Cortex of kidney (tissue), 1 donor: Measurements from ENCODE around the gene SETBP1.

Experiments used
- DNase-seq: peaks from one replicate; lab custom pipeline; 2025; lab: John Stamatoyannopoulos, UW

SETBP1 gene

DNA sequence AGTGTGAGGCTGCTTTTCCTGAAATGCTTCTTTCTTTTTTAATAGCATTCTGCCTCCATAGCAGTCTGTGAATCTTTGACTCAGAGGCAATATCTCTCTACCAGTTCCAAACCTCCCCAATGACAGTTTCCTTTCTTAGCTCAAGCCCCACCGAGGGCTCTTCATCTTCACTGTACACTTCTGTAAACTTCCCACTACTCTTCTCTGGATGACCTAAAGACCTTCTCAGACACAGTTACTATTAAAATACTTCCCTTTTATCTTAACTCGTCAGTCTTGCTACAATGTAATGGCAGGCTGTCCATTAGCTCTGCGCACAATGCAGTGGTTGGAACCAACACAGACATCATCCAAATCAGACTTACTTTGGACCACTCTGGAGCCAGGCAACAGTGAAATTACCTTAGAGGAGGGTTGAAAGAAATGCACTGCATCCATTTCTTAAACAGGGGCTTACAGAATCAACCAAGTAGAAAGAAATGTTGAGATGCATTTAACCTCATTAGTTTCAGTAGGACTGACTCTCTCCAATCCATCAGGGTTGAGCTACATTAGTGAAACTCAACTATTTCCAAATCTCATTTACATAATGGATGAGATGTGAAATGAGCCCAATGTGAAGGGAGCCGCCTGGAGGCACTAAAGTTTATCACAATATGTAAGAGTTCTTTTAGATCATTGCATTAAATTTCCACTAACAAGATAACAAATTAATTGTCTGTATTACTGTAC, 343.8 kb downstream of the SETBP1 start:
- DNase-seq, result no peak

DNA sequence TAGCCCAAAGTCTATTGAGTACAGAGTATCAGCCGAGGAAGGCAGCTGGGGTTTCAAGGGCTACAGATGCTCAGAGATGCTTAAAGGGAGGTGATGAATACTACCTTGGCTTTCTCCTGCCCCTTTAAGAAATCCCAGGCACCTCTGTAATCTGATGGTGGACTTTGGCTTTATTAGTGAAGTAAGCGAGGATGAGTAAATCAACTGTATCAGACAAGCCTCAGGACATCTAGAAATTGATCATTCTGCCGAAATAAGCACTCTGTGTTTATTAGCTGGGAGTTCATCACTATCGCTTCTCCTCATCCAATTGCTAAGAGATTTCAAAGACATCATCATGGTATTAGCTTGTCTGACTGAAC, 344.4 kb downstream of the SETBP1 start:
- no peak for DNase-seq

DNA sequence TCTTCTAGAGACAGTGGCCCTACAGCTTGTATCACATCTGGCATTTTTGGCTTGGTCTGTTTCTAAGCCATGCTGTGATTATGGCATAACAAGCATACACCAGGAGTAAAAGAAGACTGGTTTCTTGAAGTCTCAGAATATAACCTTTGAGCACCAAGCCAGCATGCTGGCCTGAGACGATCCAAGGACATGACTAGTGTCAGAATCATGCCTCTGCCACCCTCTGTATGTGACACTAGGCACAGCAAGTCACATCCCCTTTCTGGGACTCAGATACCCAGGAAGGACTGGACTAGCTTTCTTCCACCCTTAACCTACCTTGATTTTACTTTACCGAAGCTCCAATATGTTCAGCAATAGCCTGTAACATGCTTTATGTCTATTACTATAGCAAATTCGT, 345.5 kb downstream of the SETBP1 start:
- DNase-seq, result no peak

DNA sequence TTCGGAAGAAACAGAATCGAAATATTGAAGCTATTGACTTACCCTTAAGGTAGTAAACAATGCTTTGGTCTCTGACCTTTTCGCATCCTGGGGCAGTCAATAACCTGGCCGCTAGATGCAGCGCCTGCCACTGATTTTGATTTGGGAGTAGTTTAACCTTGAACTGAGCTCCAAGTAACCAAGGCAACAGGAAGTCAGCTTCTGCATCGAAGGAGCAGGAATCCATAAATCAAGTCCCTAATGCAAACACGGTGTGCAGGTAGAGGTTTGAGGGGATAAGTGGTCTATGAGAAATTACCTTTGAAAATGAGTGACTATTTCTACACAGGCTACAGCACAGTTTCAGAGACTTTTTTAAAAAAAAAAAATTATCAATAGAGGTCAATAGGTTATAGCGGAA, 353.5 kb downstream of the SETBP1 start:
- no peak for DNase-seq

DNA sequence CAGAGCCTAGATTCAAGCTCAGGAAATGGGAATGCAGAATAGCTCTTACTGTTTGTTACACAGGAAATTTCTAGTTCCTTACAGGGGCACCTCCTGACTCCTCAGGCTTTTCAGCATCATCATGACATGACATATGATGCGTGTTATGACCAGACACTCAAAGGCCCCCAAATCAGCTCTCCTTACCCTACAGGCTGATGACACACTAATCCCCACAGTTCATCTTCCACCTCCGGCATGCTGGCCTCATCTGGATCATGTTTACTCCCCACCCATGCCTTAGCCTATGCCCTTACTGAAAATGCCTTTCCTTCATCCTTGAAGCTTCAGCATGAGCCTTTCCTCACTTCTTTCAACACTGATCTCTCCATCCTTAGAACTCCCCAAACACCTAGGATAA, 356.9 kb downstream of the SETBP1 start:
- no peak for DNase-seq

DNA sequence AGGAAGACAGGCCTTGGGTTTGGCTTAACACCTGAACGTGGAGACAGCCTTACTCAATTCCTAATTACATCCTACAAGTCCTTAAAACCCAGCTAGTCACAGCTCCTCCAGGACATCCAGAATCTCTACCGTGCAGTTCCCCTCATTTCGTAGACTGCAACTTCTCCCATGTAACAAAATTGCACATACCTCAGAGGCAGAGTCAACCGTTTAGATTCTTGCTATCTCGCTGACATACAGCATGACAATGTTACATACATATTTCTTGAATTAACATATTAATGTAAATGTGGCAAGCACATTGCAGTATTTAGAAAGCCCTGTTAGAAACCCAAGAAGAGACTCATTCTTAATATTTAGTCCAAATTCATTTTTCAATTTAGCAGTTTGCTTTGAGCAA, 358.7 kb downstream of the SETBP1 start:
- no peak for DNase-seq

DNA sequence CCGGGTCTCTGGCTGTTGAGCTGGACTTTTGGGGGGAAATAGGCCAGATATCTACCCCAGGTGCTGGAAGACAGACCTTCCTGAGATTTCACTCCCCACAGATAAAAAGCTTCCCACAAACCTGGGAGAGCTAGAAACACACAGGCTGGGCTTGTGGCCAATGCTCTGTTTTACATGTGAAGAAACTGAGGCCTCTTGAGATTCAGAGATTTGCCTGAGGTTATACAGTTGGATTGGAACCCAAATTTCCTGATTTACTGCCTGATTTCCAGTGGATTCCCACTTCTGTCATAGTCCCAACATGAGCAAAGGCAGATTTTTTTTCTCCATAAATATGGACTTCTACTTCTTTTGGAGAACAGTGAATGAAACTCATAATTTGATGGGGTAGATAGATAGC, 360.2 kb downstream of the SETBP1 start:
- no peak for DNase-seq

DNA sequence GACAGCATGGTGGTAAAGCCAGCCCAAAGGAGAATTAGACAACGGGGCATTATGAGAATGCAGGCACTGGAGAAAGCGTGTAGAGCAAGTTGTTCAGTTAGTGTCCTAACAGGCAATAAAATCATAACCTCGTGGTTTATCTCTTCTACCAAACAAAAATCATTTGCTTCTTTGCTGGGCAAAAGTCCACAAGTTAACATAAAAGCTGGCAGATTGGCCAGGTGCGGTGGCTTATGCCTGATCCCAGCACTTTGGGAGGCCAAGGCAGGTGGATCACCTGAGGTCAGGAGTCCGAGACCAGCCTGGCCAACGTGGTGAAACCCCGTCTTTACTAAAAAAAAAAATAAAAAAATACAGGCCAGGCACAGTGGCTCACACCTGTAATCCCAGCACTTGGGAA, 364.1 kb downstream of the SETBP1 start:
- DNase-seq, result no peak

DNA sequence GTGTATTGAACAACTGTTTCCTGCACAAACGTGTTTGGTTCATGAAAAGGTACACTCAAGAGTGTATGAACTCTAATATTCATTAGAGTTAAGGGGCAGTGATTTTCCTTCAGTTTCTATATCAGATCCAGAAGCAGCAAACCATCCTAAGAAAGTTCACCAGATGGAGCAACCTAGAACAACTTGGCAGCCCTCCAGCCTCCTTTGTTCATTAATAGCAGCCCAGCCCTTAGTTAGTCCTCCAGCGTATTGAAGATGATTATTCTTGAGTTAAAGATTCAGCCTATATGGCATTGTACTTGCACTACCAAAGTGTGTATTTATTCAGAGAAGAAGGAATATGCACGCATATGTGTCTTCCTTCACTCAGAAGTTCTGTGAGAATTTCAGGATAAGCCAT, 365.5 kb downstream of the SETBP1 start:
- DNase-seq, result no peak

DNA sequence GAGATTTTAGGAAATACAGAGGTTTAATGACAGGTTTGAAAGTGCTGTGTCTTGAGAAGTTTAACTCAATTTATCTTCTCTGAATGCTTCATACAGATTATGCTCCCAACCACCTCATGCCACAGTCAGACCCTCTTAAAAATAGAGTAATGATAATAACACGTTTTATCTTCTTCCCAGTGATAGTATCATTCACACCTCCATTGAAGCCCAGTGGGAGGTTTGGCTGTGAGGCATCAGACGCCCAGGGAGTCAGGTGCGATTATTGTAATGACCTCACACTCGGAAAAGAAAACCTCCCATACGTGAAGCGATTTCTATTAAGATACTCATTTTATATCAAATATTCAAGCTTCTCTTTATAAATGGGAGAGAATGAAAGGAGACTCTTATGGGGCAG, 366.3 kb downstream of the SETBP1 start:
- no peak for DNase-seq

DNA sequence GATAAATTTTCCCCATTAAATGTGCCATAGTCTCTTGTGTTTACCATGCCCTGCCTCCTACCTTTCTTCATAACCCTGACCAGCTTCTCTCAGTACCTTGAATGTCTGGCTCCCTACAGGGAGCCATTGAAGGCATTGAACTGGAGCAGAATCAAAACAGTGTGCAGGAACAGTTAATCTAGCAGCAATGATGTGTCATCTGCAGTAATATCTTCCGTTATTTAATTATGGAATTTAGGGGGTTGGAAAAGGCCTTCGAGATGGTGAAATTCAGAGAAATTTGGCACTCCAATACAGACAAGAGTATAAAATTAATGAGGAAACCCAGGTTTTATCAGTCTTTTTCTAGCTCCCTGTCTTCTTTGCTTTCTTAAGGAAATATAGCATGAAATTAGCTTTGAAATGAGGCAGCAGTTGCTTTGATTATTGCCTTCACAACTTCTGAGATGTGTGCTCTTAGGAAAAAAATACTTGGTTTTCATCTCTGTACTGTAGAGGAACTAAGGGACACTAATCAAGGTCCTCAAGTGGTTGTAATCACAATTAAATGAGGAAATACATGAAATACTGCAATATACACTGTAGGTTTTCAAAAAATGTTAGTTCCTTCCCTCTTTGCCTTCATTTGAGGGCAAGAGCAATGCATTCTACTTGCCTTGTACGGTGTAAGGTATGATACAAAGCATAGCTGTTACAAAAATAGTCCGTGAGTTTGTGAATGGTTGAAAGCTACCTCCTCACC, 369.1 kb downstream of the SETBP1 start:
- no peak for DNase-seq

DNA sequence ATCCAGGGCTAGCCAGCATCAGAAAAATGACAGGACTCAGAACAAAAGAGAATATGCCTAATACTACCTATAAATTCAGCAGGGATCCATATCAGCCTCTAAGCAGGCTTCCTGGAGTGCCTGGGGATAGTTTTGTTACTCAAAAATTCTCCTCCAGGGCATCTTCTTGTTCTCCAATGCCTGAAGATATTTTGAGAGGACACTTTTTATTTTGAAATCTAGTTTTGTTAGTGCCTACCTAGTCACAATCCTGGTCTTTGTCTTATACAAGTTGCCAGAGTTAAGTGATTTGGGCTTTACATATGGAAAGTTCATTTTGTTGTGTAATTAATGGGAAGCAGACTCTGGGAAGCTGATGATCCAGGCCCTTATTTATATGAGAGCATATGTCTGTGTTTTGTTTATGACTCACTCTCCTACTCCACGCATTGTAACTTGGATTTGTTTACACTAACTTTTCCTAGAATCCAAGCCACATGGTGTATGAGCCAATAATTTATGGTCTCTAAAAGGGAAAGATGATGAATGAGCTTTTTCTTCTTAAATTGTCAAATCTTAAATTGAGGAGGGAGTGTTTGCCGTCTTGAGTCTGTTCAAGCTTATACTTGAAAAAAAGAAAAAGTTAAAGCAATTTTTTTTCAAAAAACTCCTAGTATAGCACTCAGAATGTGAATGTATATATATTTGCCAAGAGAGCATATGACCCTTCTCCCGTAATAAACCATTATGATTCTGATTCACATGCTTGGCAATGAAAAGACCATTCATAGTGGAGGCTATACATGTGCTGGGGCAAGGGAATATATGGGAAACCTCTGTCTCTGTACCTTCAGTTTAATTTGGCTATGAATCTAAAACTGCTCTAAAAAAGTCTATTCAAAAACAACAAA, 370.3 kb downstream of the SETBP1 start:
- DNase-seq, result no peak

DNA sequence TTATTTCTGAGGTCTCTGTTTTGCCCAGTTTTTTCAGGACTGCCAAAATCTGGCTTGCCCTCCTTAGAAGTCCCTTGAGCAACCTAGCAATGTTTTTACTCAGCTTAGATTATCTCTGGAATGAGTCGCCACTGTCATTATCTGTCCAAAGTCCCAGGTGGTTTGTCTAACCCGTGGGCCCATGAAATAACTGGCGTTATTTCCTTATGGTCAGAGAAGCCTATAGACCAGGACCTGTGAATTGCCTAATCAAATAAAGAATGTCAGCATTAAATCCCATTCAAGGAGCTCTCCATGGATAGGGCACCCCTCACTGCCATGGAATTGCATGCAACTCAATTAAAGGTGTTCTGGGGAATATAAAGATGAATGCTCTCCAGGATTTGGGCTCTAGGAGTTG, 373.9 kb downstream of the SETBP1 start:
- DNase-seq, result no peak

DNA sequence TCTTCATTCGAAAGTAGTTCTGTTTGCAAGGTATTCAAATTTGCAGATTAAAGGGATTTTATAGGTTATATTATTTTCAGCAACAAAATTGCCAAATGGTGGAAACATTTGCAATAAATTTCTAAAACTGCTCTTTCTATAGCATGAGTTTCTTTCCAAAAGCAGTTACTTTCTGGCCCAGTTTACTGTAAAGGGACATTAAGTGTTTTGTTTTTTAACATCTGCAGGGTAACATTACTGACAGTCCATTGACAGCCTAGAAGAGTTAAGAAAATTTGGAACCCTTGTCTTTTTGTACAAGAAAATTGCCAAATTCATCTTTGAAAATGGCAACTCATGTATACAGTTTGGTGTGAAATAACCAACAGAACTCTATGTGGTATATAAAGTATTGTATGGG, 375.1 kb downstream of the SETBP1 start:
- DNase-seq, result no peak

DNA sequence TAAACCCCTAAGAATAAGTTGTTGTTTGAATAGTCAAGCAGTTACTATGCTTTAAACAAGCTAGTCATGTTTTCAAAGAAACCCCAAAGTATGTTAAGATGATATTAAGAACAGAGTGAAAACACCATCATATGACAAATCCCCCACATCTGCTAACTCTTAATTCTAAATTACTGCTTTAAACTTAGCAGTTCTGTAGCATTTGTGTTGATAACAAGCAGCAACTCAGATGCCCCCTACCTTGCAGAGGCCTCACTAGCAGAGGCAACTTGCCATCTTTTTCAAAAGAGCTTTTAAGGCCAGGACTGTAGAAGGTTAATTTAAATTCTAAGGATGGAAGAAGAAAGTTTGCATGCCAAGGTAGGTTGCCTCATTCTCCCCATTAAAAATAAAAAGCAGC, 376.2 kb downstream of the SETBP1 start:
- DNase-seq, result no peak

DNA sequence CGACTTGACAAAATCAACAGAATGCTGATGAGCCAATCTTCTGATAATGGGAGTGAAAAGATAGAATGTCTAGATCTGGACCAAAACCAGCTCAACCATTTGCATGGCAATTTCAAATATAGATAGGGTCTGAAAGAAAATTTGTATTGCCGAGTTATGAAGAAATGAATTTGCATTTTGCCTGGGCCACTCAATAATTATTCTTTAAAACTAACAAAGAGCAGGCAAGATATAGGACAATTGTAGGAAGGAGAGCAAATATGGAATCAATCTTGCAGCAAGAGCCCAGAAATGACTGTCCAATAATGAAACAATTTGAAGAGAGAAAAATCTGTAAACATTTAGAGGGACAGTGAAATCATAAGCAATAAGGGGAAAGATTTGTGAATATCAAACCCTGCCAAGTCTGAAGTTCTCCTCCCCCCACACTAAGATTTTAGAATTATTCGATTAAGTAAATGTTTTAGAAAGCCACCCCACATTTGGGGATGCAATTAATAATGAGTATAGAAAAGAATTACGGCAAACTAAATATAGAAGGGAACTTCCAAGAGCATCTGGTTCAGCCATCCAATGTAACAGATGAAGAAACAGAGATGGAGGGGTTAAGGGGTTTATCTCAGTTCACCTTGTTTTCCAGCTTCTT, 377.4 kb downstream of the SETBP1 start:
- DNase-seq, result no peak

DNA sequence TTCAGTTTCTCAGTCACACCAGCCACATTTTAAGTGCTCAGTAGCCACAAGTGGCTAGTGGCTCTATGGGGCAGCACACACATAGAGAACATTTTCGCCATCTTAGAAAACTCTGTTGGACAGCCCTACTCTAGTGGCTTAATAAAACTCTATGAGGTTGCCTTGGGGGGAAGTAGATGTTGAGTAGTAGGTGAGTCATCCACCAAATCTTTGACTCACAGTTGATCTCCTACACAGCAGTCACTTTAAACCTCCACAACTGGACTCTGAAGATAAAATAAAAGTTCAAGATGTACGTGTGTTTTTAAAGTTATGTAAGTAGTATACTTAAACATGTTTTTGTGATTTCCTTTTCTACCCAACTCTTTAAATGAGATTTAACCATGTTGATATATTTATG, 379.0 kb downstream of the SETBP1 start:
- DNase-seq, result no peak

DNA sequence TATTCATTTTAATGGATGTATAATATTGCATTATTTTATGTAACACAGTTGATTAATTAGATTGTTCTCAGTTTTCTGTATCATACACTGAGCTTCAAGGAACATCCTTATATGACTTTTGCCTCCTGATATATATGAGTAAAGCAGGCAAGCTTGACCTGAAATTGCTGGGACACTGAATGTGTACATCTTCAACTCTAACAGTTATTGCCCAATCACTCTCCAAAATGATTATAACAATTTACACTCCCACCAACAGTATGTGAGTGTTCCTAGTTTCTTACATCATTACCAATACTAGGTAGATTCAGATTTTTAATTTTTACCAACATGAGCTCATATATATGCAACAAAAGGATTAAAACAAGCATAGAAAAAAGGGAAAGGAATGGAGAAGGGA, 379.4 kb downstream of the SETBP1 start:
- DNase-seq, result no peak

DNA sequence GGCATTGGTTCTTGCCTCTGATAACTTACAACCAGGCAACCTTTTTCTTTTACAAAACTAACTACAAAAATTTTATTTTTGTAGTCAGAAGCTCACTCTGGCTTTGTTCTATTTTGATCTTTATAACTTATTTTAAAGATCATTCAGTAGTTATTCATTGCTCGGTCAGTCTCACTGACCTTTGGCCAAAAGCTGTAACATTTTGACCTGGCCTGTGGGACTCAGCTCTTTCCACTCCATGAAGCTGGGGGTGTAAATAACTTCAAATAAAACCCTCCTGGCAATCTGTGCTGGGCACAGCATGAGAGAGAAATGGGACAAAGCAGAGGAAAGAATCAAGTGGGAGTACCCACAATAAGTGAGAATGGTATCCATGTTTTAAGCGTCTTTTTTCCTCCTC, 380.7 kb downstream of the SETBP1 start:
- no peak for DNase-seq

DNA sequence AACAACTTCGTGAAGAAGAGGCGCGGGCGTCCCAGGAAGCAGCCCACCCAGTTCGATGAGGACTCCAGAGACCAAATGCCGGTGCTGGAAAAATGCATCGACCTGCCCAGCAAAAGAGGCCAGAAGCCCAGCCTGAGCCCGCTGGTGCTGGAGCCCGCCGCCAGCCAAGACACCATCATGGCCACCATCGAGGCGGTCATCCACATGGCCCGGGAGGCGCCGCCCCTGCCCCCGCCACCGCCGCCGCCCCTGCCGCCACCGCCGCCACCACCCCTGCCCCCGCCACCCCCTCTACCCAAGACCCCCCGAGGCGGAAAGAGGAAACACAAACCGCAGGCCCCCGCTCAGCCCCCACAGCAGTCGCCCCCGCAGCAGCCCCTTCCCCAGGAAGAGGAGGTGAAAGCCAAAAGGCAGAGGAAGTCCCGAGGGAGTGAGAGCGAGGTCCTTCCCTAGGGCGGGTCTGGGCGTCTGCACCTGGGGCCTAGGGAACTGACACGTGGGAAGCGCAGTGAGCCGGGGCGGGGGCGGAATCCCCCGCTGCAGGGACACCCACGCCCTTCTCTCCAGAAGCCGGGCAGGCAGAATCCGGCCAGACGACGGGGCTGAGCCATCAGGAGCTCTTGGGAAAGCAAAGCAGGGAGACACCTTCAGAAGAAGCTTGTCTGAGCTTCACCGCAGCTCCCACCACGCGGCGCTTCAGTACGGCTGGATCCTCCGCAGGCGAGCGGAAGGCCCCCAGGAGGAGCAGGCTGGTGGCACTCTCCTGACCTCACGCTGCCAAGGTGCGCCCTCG, 382.8 kb downstream of the SETBP1 start:
- DNase-seq, result no peak

DNA sequence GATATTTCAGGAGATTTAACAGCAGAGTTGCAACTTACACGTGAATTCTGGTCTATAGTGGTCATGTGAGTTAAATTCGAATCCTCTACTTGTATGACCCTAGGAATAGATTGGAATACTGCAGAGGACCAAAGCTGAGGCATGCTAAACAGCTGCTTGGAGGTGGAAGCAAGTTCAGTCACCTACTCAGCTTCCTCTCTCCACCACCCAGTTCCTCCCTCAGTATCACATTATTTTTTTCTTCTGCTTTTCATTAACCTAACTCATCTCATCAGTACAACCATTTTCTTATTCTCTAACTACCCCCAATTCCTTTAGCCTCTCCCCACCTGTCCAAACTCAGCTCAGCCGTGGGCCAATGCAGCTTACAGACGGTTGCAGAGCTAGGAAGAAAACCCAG, 385.5 kb downstream of the SETBP1 start:
- DNase-seq, result no peak

DNA sequence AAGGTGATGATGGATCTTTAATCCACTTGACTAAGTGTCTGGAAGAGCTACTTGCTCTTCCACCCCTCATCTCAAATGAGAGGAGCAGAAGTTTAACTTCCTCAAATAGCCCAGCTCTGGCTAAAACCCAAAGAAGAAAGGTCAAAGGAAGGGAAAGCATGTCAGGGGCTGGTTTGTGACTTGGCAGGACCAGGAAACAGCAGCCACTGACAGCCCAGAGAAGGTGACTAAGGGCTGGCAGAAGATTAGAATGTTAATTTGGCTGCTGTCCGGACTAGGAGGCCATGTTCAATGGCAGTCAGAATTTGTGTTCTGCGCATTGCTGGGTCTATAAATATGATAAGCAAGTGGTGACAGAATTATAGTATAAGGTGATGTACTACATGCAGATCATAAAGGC, 386.2 kb downstream of the SETBP1 start:
- DNase-seq, result no peak
